RPMI7951 (cell line): Measurements from ENCODE around the gene MICAL3. TPM values are rescaled to one million over a fixed set of nuclear protein-coding genes. Genes with fewer than 3 reads are reported as not detected.
A peak's percentile ranks its signal among the peaks of the same experiment; 100 is the strongest.

Source experiments
- DNase-seq: peaks from one replicate; pipeline ENCODE4 v3.0.0-alpha.2; 2012; ENCODE audit warnings: low read depth
- total RNA-seq: library from RNA; depleted of rRNA; stranded (reverse); fragments of >200 nt; shearing (Covaris generic); gene quantifications from 2 replicates; pipeline ENCODE4 v1.2.3, GENCODE V29; 2014

MICAL3 gene
- total RNA-seq, 1 experiment from 2014 or later = 16.0 TPM

GRCh38 chr22:17972385-17973191 lies 51.8 kb downstream of the MICAL3 start:
- peak; percentile 81 for DNase-seq

- no peak for DNase-seq
Observed at GRCh38 chr22:17971711-17972110, 52.6 kb downstream of the MICAL3 start.

GRCh38 chr22:17970201-17970708 lies 54.1 kb downstream of the MICAL3 start:
- DNase-seq = peak; percentile 93

- peak; percentile 82 for DNase-seq
Observed at GRCh38 chr22:17969701-17970113, 54.7 kb downstream of the MICAL3 start.

- DNase-seq = no peak
Observed at GRCh38 chr22:17968126-17968525, 56.2 kb downstream of the MICAL3 start.

- no peak for DNase-seq
Observed at GRCh38 chr22:17966403-17966717, 58.0 kb downstream of the MICAL3 start.

- DNase-seq = peak; percentile 25
Observed at GRCh38 chr22:17965538-17966402, 58.6 kb downstream of the MICAL3 start.

- DNase-seq = no peak
Observed at GRCh38 chr22:17964643-17965042, 59.7 kb downstream of the MICAL3 start.

GRCh38 chr22:17964156-17964555 lies 60.2 kb downstream of the MICAL3 start:
- DNase-seq = no peak

GRCh38 chr22:17963015-17963414 lies 61.3 kb downstream of the MICAL3 start:
- DNase-seq = no peak

GRCh38 chr22:17962168-17962567 lies 62.2 kb downstream of the MICAL3 start:
- DNase-seq = no peak

- no peak for DNase-seq
Observed at GRCh38 chr22:17961446-17961729, 63.0 kb downstream of the MICAL3 start.

- DNase-seq = no peak
Observed at GRCh38 chr22:17960695-17961445, 63.5 kb downstream of the MICAL3 start.

- DNase-seq = no peak
Observed at GRCh38 chr22:17960011-17960410, 64.3 kb downstream of the MICAL3 start.

GRCh38 chr22:17958166-17958565 lies 66.2 kb downstream of the MICAL3 start:
- DNase-seq = no peak

GRCh38 chr22:17957693-17958092 lies 66.7 kb downstream of the MICAL3 start:
- DNase-seq = no peak

GRCh38 chr22:17957204-17957603 lies 67.2 kb downstream of the MICAL3 start:
- DNase-seq = no peak

GRCh38 chr22:17956630-17957029 lies 67.7 kb downstream of the MICAL3 start:
- DNase-seq = no peak

- no peak for DNase-seq
Observed at GRCh38 chr22:17955590-17956379, 68.6 kb downstream of the MICAL3 start.

GRCh38 chr22:17954860-17955587 lies 69.3 kb downstream of the MICAL3 start:
- no peak for DNase-seq
